ENCODE measurements around the gene CDK6.

DNA sequence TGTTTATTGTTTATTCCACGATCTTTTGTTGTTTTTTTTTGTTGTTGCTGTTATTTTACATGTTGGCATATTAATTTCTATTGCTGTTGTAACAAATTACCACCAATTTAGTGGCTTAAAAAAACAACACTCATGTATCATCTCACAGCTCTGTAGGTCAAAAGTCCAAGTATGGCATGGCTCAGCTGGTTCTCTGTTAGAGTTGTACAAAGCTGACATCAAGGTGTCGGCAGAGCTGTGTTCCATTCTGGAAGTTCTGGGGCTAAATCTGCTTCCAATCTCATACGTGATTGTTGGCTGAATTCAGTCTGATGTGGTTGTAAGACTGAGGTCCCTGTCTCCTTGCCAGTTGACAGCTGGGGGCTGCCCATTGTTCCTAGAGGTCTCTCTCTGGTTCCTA lies 186.0 kb downstream of the CDK6 start:
- TF ChIP-seq CC2D1A (IDR thresholded peaks at IDR 0.05), result no peak
- TF ChIP-seq, protein P1, sequence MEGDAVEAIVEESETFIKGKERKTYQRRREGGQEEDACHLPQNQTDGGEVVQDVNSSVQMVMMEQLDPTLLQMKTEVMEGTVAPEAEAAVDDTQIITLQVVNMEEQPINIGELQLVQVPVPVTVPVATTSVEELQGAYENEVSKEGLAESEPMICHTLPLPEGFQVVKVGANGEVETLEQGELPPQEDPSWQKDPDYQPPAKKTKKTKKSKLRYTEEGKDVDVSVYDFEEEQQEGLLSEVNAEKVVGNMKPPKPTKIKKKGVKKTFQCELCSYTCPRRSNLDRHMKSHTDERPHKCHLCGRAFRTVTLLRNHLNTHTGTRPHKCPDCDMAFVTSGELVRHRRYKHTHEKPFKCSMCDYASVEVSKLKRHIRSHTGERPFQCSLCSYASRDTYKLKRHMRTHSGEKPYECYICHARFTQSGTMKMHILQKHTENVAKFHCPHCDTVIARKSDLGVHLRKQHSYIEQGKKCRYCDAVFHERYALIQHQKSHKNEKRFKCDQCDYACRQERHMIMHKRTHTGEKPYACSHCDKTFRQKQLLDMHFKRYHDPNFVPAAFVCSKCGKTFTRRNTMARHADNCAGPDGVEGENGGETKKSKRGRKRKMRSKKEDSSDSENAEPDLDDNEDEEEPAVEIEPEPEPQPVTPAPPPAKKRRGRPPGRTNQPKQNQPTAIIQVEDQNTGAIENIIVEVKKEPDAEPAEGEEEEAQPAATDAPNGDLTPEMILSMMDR (IDR thresholded peaks at IDR 0.05 in 2 of 3, conservative IDR thresholded peaks at IDR 0.05 in 1 of 3; ENCODE audit: insufficient read depth in 2 of 3, low read depth in 1 of 3, low read length in 3 of 3), result no peak
- TF ChIP-seq, protein P2, sequence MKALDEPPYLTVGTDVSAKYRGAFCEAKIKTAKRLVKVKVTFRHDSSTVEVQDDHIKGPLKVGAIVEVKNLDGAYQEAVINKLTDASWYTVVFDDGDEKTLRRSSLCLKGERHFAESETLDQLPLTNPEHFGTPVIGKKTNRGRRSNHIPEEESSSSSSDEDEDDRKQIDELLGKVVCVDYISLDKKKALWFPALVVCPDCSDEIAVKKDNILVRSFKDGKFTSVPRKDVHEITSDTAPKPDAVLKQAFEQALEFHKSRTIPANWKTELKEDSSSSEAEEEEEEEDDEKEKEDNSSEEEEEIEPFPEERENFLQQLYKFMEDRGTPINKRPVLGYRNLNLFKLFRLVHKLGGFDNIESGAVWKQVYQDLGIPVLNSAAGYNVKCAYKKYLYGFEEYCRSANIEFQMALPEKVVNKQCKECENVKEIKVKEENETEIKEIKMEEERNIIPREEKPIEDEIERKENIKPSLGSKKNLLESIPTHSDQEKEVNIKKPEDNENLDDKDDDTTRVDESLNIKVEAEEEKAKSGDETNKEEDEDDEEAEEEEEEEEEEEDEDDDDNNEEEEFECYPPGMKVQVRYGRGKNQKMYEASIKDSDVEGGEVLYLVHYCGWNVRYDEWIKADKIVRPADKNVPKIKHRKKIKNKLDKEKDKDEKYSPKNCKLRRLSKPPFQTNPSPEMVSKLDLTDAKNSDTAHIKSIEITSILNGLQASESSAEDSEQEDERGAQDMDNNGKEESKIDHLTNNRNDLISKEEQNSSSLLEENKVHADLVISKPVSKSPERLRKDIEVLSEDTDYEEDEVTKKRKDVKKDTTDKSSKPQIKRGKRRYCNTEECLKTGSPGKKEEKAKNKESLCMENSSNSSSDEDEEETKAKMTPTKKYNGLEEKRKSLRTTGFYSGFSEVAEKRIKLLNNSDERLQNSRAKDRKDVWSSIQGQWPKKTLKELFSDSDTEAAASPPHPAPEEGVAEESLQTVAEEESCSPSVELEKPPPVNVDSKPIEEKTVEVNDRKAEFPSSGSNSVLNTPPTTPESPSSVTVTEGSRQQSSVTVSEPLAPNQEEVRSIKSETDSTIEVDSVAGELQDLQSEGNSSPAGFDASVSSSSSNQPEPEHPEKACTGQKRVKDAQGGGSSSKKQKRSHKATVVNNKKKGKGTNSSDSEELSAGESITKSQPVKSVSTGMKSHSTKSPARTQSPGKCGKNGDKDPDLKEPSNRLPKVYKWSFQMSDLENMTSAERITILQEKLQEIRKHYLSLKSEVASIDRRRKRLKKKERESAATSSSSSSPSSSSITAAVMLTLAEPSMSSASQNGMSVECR (CRISPR knock-in tag; IDR thresholded peaks at IDR 0.05), result no peak
- no peak for TF ChIP-seq GTF2E2 (tag; IDR thresholded peaks at IDR 0.05)
- TF ChIP-seq CEBPG (CRISPR knock-in tag; IDR thresholded peaks at IDR 0.05), result no peak
- no peak for TF ChIP-seq CEBPG (tag; conservative IDR thresholded peaks at IDR 0.05 in 1 of 2, IDR thresholded peaks at IDR 0.05 in 1 of 2)

Data from K562 (cell line).